ENCODE data around the gene CASTOR1. TPM values are rescaled to one million over a fixed set of nuclear protein-coding genes. Genes with fewer than 3 reads are reported as not detected.
A peak's percentile ranks its signal among the peaks of the same experiment; 100 is the strongest.

The CASTOR1 gene
- polyA plus RNA-seq, 4 donors = 9.6 to 13.7 (median 10.5) TPM

DNA sequence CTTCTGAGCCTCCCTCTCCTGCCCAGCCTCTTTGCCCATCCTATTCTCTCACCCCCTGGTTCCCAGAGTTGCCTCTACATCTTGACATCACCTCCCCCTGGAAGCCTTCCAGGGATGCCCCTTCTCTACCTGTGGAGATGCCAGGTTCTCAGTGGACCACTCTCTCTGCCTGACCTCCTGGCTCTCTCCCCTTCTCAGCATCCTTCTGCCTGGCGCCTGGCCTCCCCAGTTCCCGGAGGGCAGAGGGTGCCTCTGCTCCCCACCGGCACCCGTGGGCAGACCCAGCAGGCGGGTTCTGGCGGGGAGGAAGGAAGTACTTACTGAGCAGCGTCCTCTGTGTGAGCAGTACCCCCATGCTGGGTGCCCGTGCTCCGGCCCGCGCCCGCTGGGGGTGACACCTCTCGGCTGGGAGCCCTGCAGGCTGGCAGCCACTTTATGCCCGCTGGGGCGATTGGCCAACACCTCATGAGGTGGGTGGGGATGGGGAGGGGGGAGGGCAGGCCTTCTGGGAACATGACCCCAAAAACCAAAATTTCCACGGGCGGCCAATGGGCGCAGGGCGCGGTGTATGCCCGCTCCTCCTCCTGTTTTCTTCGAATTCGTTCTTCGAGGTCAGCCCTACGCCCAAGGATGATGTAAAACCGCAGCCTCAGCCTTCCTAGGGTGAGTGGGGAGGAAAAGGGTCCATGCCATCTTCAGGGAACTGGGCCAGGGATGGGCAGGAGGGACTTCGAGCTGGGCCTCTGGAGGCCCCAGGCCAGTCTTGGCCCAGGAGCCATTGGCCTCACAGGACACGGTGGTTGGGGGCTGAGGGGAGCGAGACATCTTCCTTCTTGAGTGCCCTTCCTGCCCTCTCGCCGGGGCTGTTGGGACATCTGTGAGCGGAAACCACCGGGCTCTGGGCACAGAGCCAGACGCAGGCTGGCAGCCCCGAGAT, 22.6 kb downstream of the CASTOR1 start, which contains the start of gene OSM:
TSS of gene OSM (minus strand) at position 407 of the 937 bp plus-strand sequence. CDS start at position 355, 52 bp downstream.
- no peak for DNase-seq (ENCODE audit: low read depth in 4 of 4, low spot score in 3 of 4)

- DNase-seq (ENCODE audit: low read depth in 4 of 4, low spot score in 3 of 4) = no peak
These were observed 23.4 kb downstream of the CASTOR1 start for GRCh38 chr22:30265823-30266444.

- no peak for DNase-seq (ENCODE audit: low read depth in 4 of 4, low spot score in 3 of 4)
These were observed 24.1 kb downstream of the CASTOR1 start for GRCh38 chr22:30265131-30265720.

DNA sequence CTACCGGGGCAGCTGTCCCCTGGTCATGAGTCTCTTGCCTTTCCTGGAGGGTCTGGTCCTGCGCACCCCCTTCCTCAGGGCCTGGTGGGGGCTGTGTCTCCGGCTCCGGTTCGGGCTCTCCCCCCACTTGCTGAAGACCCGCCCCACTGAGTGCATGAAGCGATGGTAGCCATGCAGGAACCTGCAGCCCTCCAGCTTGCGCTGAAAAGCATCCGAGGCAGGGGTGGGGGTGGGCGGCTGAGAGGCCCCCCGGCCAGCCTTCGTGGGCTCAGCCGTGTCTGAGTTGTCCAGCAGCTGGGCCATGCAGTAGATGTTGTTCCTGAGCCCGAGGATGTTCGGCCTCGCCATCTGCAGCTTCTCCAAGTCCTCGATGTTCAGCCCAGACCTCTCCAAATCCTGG, 25.4 kb downstream of the CASTOR1 start:
- no peak for DNase-seq (ENCODE audit: low read depth in 4 of 4, low spot score in 3 of 4)

GRCh38 chr22:30262917-30263741, 26.2 kb downstream of the CASTOR1 start:
- DNase-seq (ENCODE audit: low read depth in 4 of 4, low spot score in 3 of 4) = no peak

- DNase-seq (ENCODE audit: low read depth in 4 of 4, low spot score in 3 of 4) = no peak
These were observed 27.2 kb downstream of the CASTOR1 start for GRCh38 chr22:30262112-30262511.

DNA sequence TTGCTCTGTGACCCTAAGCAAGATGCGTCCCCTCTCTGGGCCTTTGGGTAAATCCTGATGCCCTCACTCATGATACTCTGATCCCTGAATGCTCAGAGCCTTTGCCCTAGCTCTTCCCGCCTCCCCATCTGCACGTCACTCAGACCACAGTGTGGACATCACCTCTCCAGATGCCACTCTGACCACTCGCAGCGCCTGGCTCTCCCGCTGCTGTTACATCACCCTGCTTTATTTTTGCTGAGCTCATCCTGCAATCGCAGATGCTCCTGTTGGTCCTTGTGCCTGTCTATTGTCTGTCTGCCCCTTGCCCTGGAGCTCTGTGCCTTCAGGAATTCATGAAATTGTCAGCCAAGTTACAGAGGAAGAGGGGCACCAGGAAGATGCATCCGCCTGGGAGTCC, 28.2 kb downstream of the CASTOR1 start:
- no peak for DNase-seq (ENCODE audit: low read depth in 4 of 4, low spot score in 3 of 4)

DNA sequence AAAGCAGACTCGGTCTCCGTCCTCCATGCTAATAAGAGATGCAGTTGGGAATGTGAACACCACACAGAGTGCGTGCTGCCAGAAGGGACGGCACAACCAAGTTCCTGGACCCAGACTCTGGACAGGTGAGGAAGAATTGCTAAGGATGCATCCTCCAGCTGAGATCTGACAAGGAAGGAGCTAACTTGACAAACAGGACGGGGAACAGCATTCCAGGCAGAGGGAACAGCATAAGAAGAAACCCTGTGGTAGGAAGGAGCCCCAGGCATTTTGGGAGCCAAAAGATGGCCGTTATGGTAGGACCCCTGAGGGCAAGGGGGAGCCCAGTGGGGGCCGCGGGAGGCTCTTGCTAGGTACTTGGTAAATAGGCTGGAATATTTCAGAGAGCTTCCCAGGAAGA, 28.6 kb downstream of the CASTOR1 start:
- DNase-seq (ENCODE audit: low read depth in 4 of 4, low spot score in 3 of 4) = no peak

DNA sequence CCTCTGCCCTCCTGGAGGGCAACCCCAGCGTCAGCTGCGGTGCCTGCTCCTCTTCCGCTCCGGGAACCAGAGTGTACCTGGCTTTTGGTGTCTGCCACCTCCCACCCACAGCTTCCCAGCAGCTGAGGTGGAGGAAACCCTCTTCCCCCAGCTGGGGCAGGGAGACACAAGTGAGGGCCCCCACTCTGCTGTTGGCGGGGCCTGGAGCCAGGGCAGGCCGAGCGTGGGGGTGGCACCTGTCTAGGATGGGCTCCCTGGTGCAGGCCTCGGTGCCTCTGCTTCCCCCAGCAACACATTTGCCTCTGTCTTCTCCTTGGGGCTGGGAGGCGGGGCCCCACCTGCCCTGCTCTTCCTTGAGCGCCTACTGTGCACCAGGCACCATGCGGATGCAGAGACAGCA, 29.0 kb downstream of the CASTOR1 start:
- no peak for DNase-seq (ENCODE audit: low read depth in 4 of 4, low spot score in 3 of 4)

GRCh38 chr22:30254314-30254713, 35.0 kb downstream of the CASTOR1 start:
- no peak for DNase-seq (ENCODE audit: low read depth in 4 of 4, low spot score in 3 of 4)

GRCh38 chr22:30253205-30253852, 36.0 kb downstream of the CASTOR1 start:
- peak in 3 of 4 donors; percentile 59 to 76 (median 73) for DNase-seq (ENCODE audit: low read depth in 4 of 4, low spot score in 3 of 4)

DNA sequence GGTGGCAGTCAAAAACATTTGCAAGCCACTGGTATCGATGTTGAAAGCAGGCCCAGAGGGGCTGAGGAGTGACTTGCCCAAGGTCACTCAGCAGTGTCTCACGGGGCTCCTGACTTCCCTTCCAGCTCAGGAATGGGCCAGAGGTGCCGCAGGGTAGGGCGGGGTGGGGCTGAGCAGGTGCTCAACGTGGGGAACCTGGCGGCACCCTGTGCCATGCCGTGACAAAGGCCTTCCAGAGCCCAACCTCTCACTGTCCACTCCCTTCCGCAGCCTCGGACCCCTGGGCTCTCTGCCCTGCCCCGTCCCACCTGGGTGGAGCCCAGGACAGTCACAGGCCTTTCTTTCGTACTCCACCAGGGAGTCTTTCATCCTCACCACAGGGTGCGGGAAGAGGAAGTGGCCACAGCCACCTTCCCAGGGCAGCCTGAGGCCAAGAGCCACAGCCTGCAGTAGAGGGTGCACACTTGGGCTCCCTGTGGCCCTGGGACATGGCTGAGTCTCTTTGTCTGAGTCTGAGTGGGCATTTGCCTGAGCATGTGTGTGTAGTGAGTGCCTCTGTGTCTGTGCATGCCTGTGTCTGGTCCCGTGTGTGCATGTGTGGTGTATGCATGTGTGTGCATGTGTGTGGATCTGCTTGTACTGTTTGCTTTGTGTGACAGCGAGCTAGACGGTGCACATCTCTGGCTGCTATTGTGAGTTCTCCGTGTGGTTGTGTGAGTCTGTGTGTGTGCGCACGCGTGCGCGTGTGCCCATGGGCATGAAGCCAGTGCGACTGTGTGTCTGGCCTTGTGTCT, 36.7 kb downstream of the CASTOR1 start:
- no peak for DNase-seq (ENCODE audit: low read depth in 4 of 4, low spot score in 3 of 4)

DNA sequence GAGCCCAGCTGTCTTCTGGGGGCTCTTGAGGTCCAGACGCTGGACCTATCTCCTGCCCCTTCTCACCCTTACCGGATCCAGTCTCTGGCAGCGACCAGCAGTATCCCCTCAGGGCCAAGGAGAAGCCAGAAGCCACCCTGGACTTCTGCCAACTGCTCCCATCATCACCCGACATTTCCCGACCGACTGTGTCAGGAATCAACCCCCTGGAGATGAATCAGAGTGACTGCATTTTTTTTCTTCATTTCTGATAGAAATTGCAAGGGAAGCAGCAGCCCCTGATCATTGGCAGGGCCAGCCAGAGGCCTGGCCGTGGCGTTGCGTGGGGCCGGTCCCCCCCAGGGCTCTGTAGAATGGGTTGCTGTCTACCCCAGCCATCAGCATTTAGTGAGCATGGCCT, 37.6 kb downstream of the CASTOR1 start:
- no peak for DNase-seq (ENCODE audit: low read depth in 4 of 4, low spot score in 3 of 4)

GRCh38 chr22:30250661-30251267, 38.5 kb downstream of the CASTOR1 start:
- no peak for DNase-seq (ENCODE audit: low read depth in 4 of 4, low spot score in 3 of 4)

DNA sequence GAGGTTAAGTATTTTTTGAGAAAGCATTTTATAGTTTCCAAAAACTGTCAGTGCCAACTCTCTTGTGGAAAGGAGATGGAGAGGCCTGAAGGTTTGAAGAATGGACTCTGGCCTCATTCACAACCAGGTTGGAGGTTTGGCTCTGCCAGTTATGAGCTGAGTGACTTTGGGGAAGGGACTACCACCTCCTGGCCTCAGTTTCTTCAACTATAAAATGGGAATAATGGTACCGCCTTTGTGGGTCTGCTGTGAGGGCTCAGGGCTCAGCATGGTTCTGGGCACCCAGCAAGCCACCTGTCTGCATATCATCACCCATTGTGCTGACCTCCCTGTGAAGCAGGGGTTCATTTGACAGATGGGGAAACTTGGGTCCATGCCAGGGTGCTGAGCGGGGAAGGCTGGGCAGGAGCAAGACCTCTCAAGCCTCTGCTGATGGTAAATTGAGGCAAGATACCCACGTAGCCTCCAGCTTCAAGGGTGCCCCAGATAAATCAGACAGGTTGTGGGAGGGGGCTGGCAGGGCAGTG, 39.2 kb downstream of the CASTOR1 start:
- no peak for DNase-seq (ENCODE audit: low read depth in 4 of 4, low spot score in 3 of 4)

DNA sequence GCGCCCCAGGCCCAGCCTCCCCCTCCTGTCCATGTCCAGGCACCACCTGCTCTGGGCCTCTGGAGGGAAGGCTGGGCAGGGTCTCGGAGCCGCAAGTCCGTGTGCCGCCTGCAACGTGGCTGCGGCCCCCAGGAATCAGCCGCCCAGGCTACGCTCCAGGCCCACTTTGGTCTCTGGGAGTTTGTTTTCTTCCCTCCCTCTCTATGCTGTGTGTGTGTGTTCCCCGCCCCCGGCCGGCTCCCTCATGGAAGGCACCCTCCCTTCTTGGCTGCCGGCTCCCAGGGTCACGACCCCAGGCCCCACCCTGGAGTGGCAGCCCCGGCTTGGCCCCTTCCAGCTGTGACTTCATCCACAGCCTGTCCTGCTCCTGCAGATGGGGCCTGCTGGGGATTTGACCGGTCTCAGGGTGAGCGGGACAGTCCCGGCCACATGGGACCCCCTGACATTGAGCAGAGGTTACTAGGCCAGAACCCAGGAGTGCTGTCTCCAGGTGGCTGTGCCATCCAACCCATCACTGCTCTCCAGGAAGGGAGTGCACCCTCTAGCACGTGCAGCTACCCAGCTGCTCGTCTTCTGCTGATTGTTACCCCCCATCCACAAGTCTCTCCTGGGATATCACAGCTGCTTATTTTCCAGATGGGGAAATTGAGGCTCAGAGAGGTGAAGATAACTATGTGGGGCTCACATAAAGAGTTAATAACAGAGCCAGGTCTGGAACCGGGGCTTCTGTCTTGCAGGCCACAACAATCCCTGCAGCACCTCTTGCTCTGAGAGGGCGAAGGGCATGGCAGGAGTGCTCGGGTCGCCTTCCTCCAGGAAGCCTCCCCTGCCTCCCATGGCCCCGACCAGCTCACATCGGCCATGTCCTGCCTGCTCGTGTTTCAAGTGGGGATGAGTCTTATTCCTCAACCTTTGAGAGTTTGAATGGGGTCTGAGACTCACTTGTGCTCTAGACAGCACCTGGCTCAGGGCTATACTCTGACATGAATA, 40.0 kb downstream of the CASTOR1 start:
- no peak for DNase-seq (ENCODE audit: low read depth in 4 of 4, low spot score in 3 of 4)

DNA sequence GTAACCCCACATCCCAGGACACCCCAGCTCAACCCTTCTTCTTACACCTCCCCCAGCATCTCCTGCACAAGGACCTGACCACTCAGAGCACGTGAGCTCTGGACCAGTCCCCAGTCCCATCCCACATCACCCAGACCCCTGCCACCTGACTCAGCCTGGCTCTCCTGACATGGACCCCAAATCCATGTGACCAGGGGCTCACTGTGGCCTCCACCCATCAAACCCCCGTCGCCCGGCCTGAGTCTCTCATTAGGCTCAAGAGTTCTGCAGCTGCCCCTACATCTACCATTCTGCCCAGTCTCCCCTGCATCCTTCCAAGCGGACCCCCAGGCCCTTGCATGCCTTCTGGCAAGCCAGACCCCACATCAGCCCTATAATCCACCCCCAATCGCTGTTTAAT, 40.8 kb downstream of the CASTOR1 start:
- no peak for DNase-seq (ENCODE audit: low read depth in 4 of 4, low spot score in 3 of 4)

Data from right renal pelvis (tissue), 4 donors.